HG03045 (cell line): ENCODE results near the gene CR1.
A peak's percentile ranks its signal among the peaks of the same experiment; 100 is the strongest.
"Not testable (repeated sequence)": the region's sequence is repeated elsewhere in the genome, so short reads cannot be mapped to it uniquely, and the experiment has no call there.

Experiments used
- ATAC-seq: cut with Tn5 transposase; IDR thresholded peaks from one replicate; pipeline ENCODE4 v1.9.1; 2021; ENCODE audit warnings: mild to moderate bottlenecking, moderate library complexity; ENCODE audit not compliant: unreplicated experiment

The CR1 gene

GRCh38 chr1:207502726-207503125, 6.8 kb downstream of the CR1 start:
- no peak for ATAC-seq

DNA sequence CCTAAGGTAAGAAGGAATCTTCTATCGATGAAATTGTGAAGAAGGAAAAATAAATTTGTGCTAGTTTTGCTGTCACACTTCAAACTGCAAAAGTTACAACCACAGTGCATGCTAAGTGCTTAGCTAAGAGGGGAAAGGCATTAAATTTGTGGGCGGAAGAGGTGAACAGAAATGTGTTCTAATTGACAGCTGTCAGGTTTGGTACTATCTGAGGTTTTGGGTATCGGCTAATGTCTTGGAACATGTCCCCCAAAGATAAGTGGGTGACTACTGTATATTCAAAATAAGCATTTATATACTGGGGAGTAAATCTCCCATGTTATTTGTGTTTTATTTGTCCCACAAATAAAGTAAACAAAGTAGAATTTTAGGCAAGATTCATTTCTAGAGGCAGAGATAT, 8.0 kb downstream of the CR1 start:
- ATAC-seq: no peak

GRCh38 chr1:207504438-207504837, 8.5 kb downstream of the CR1 start:
- ATAC-seq: no peak

DNA sequence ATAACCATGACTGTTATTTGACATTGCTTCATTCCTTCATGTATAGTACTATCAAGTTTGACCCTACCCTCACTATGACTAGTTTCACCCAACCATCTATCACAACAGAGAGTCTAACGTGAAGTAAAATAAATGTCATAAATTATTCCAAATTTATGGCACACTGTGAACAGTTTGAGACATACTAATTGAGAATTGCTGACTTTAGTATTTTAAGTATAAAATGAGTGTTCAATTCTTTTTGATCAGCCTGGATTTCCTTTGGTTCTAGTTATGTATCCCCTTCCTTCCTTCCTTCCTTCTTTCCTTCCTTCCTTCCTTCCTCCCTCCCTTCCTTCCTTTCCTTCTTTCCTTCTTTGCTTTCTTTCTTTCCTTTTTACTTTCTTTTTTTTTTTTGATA, 14.5 kb downstream of the CR1 start:
- ATAC-seq: no peak

DNA sequence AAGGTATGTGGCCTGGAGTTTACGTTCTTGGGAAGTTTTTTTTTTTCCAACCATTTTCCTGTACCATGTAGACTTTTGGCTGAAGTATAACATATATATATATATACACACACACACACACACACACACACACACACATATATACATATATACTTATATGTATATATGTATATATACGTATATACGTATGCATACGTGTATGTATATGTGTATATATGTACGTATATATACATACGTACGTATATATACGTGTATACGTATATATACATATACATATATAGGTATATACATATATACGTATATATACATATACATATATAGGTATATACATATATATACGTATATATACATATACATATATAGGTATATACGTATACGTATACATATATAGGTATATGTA, 18.9 kb downstream of the CR1 start:
- ATAC-seq: no peak

DNA sequence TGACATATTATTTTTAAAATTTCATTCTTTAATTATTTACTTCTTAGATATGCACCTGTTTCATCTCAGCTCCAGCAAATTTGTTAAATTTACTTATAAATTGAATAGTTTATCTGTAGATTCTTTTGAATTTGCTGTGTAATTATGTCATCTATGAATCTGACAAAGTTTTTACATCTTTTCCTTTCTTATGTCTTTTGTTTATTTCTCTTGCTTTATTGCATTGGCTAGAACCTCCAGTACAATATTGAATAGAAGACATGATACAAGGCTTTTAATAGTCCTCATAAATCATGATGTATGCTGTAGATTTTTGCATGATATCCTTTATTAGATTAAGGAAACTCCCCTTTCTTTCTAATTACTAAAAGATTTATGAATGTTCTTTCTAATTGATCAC, 20.8 kb downstream of the CR1 start:
- ATAC-seq: no peak

GRCh38 chr1:207518608-207519236, 22.8 kb downstream of the CR1 start:
- ATAC-seq: no peak

GRCh38 chr1:207519505-207520399, 23.8 kb downstream of the CR1 start:
- ATAC-seq: no peak

- ATAC-seq: not testable (repeated sequence)
These were observed 24.7 kb downstream of the CR1 start for GRCh38 chr1:207520400-207521345.

DNA sequence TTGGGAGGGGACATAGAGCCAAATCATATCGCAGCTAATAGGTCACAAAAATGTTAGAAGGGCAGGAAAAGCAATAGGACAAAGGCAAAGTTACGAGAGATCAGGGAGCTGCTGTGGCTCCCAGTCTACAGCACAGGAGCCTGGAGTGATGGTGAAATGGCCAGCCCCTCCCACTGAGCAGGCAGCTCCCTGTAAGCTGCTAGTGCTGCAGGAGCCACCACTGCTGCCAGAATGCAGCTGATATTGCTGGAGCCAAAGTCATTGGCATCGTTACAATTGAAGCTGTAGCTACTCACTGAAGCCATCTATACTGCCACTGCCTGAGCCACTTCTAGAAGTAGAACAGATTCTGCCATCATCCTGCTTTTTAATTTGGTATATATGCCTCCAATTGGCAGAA, 29.3 kb downstream of the CR1 start:
- ATAC-seq: not testable (repeated sequence)

DNA sequence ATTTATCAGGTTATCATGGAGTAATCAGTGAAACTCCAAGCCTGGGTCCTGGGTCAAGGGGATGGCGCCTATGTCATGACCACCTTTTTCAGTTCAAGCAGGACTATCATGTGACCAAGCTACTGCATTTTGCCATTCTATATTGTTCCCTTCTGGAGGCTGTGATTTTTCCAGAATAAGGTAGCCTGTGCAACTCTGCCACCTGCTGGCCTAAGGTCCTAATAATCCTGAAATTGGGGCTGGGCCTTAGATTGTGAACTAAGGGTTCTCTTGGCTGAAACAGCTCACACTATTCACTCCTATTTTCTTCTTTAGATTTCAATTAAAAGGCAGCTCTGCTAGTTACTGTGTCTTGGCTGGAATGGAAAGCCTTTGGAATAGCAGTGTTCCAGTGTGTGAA, 32.4 kb downstream of the CR1 start:
- ATAC-seq: not testable (repeated sequence)

DNA sequence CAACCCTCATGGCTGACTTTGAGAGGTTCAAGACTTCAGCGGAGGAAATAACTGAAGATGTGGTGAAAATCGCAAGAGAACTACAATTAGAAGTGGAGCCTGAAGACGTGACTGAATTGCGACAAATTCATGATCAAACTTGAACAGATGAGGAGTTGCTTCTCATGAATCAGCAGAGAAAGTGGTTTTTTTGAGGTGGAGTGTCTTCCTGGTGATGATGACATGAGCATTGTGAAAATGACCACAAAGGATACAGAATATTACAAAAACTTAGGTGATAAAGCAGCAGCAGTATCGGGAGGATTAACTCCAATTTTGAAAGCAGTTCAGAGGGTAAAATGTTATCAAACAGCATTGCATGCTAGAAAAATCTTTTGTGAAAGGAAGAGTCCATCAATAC, 40.3 kb downstream of the CR1 start:
- not testable (repeated sequence) for ATAC-seq

DNA sequence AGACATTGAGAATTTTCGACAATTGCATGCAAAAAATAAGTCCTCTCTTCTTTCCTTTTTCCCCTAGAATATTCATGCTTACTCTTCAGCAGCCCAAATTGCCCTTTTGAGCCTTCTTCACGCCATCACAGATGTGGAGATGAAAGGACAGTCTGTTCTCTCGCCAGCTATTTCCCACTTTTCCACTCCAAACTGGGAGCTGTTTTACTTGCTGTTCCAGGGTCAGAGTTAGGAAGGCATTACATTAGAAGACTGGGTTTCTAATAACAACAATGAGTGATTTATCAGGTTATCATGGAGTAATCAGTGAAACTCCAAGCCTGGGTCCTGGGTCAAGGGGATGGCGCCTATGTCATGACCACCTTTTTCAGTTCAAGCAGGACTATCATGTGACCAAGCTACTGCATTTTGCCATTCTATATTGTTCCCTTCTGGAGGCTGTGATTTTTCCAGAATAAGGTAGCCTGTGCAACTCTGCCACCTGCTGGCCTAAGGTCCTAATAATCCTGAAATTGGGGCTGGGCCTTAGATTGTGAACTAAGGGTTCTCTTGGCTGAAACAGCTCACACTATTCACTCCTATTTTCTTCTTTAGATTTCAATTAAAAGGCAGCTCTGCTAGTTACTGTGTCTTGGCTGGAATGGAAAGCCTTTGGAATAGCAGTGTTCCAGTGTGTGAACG, 50.9 kb downstream of the CR1 start:
- ATAC-seq: not testable (repeated sequence)

GRCh38 chr1:207554823-207555222, 58.9 kb downstream of the CR1 start:
- not testable (repeated sequence) for ATAC-seq

DNA sequence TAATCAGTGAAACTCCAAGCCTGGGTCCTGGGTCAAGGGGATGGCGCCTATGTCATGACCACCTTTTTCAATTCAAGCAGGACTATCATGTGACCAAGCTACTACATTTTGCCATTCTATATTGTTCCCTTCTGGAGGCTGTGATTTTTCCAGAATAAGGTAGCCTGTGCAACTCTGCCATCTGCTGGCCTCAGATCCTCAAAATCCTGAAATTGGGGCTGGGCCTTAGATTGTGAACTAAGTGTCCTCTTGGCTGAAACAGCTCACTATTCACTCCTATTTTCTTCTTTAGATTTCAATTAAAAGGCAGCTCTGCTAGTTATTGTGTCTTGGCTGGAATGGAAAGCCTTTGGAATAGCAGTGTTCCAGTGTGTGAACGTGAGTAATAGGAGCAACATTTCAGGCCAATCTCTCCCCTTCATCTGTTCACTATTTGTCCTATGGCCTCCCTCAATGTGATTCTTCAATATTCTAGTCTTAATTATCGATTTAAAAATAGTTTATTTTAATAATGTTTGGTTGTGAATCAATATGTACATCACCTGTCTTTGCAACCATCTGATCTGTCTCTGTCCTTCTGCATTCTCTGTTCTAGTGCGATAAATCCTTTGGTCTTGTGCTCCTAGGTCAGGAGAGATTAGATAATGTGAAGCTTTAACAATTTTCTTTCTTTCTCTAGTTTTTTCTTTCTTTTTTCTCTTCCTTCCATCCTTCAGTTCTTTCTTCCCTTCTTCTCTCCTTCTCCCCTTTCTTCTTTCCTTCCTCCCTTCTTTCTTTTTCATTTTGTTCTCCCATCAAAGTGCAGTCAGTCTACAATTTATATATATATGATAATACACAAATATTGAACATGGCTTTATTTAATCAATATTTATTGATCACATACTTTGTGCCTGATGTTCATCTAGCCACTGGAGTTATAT, 69.8 kb downstream of the CR1 start:
- no peak for ATAC-seq

GRCh38 chr1:207571926-207572325, 76.0 kb downstream of the CR1 start:
- ATAC-seq: not testable (repeated sequence)

- not testable (repeated sequence) for ATAC-seq
These were observed 77.1 kb downstream of the CR1 start for GRCh38 chr1:207573074-207573473.

DNA sequence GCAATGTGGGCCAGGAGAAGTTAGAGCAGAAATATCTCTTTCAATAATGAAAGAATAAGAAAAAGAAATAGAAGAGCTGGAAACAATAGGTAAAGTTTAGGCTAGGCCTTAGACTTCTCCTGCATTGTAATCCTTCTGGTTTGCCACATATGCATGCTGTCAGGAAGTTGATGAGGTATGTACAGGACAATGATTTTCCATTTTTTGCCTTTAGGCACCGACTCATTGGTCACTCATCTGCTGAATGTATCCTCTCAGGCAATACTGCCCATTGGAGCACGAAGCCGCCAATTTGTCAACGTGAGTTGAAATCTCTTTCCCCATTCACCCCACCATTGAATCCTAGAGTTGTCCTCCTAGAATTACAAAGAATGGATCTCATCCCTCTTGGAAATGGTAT, 79.4 kb downstream of the CR1 start:
- not testable (repeated sequence) for ATAC-seq

DNA sequence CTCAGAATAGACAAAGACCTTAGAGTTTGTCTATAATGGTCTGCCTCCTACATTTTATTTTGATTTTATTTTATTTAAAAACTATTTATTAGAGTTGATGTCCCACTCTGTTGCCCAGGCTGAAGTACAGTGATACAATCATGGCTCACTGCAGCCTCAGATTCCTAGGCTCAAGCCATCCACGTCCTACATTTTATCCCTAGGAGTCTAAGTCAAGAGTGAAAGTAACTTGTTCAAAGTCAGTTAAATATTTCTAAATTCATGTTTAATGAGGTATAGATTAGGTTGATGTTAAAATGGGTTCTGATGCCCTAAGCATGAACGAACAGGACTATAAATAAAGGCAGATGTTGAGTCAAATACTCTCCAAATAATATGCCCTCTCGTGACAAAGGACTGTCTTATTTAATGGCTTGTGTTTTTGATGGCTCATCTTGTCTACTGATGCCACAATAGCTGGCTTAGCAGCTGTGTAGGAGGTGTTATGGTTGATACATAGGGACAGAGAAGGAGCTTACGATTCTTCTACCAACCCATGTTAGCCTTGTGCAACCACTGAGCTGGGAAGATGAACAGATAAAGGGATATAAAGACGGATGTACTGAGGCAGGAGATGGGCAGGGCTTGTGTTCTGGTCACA, 83.0 kb downstream of the CR1 start:
- ATAC-seq: peak; percentile 33
